Subcutaneous adipose tissue (tissue), 4 donors: ENCODE measurements around the gene ALDH1A1. TPM values are rescaled to one million over a fixed set of nuclear protein-coding genes. Genes with fewer than 3 reads are reported as not detected.

Experiments used
- CTCF ChIP-seq: fragments of 450-650 bp; IDR thresholded peaks from one replicate; pipeline ENCODE4 v1.5.1; 2016; ENCODE audit warnings: low read depth, mild to moderate bottlenecking, control low read depth, antibody characterized with exemption, moderate library complexity
- total RNA-seq, 4 donors: library from RNA; depleted of rRNA; stranded (reverse); fragments of >200 nt; gene quantifications; one replicate each; pipeline ENCODE4 v1.1.0, GENCODE V29; 2016

Gene ALDH1A1
- total RNA-seq, 4 donors from 2014 or later: 57.2 to 121 (median 85.8) TPM

GRCh38 chr9:72955126-72955455, 2.2 kb upstream of the ALDH1A1 start:
- no peak for TF ChIP-seq CTCF

DNA sequence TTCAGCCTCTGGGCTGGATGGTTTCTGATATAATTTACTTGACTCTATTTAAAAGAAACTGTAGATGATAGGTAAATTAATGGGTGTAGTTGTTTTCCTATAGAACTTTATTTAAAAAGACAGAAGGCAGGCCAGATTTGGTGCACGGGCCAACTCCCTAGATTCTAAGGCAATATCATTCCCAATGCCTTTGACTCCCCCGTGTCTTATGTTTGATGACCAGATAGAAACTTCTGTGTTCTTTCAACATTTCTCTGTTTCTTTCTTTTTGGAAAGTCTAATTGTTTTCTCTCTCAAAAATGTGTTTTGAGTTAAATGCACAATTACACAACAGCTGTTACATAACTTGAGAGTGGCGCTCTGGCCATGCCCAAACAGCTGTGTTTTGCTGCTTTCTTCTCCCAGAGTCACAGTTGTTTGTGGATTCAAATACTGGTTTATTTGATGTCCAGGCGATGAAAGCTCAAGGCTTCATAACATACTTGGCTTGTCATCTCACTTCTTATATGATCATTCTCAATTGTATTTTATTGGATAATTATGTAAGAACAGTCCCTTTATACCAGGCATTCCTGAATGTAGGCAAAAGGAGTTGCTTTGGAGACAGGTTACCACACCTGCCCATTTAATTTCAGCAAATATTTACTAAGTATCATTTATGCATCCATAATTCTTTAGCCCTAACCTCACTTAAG, 1.7 kb upstream of the ALDH1A1 start:
- TF ChIP-seq CTCF: no peak

DNA sequence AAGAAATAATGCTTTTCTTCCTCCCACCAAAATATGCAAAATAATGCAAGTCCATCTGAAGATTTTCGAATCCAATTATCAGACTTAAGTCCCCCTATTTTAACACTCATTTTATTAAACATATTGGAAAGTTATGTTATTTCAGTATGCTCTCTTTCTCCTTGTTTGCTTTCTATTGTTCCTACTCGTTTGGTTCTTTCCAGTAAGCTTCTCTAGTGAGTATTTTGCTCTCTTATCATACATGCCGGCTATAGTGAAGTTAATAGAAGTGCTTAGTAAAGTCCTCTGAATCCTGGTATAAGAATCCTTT, 517 bp downstream of the ALDH1A1 start:
- no peak for TF ChIP-seq CTCF

DNA sequence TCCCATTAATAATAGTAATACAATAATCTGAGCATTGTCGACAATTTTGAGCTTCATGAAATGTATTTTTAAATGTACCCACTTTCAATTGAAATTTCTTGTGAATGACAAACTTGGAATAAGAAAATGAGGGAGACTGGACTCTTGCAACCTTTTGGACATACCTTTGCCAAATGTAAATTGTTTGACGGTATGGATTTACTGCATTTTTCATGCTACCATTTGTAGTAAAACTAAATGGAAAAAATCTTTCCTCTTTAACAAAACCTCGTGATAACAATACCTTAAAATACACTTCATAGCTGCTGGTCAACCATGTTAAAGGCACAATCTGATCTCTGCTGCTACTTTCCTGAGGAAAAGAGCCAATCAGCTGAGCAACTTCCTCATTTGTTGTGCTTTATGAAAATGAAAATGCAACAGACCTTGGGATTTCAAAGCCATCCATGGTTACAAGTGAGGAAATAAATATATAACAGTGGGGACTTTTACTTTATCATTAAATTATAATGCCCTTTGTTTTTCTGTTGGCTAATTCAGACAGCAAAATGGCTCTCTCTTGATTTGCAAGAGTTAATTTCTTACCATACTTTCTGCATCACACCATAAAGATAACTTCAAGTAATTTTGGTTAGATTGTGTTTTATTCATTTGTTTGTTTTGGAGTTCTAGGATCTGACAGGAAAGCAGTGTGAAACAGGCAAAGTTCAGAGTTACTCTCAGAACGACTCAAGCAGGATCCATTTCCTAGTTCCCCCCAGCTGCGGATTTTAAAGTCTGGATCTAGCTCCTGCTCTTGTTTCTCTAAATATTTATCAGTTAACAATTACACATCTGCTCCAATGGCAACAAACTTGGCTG, 1.1 kb downstream of the ALDH1A1 start:
- TF ChIP-seq CTCF: no peak

GRCh38 chr9:72950875-72951442, 1.9 kb downstream of the ALDH1A1 start:
- no peak for TF ChIP-seq CTCF

DNA sequence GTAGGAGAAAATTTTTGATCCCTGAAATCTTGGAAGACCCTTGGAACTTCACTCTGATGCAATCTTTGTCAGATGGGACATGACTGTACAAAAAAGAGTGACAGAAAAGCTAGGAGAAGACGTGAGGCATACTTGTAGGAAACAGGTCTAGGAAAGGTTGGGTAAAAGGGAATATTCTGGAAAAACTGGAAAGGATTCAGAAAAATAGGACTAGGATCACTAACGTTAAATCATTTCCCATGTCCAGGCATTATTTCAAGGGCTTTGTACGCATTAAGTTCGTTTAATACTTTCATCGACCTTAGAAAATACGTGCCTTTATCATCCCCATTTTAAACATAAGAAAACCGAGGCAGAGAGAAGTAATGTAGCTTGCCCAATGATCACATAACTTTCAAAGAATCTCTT, 2.9 kb downstream of the ALDH1A1 start:
- no peak for TF ChIP-seq CTCF

DNA sequence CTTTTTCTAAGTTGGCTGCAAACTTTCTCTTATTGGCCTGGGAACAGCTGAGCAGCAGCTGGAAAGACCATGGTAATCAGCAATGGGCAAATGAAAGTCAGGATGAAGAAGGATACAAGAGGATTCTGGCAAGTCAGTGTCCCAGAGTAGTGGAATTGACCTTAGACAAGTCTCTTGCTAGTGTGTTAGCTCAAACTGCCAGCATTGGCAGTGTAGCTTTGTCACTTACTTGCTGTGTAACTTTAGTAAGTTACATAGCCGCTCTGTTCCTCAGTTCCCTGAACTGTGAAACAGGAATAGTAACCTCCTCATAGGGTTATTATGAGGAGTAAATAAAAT, 3.6 kb downstream of the ALDH1A1 start:
- no peak for TF ChIP-seq CTCF
